Activated CD4-positive, CD25-positive, alpha-beta regulatory T cell treated with anti-CD3 and anti-CD28 coated beads, Interleukin-2, amount 50 U/mL, for 16 hours (primary cell): ENCODE results near the gene MADCAM1.
A peak's percentile ranks its signal among the peaks of the same experiment; 100 is the strongest.

Experiments
- DNase-seq: peaks from one replicate; pipeline ENCODE4 v3.0.0-alpha.2; 2020; ENCODE audit warnings: low read depth, low spot score

Gene MADCAM1

DNA sequence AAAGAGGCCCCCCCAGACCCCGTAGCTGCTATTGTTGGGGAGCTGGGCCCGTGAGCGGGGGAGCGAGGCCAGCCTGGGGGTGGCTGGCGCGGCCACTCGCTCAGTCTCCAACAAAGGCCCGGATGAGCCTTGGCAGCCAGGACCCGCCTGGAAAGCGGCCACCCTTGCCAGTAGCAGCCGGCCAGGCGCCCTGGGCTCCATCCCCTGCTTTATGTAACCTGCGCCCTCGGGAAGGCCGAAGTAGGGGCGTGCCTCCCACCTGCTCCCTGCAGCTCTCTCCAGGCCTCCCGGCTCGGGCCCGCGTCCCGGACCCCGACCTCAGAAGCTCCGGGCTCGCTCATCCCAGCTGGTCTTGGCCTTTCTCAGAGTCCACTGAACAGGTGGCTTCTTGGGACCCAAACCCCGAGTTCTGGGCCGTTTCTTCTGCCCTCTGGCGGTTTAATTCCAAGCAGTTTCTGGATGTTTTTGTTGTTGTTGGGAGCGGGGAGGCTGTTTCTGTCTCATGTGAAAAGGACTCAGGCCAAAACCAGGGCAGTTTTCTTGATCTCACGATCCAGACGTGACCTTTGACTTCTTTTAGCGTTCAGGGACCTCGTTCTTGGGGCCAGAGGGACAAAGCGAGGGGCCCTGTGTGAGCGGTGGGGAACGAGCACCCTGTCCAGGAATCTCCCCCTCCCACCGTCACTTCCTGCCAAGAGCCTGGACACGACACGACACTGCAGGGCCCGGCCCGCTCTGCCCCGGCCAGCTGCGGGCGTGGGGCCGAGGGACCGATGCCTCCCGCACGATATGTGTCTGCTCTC is 36.5 kb downstream of the MADCAM1 start:
- no peak for DNase-seq

DNA sequence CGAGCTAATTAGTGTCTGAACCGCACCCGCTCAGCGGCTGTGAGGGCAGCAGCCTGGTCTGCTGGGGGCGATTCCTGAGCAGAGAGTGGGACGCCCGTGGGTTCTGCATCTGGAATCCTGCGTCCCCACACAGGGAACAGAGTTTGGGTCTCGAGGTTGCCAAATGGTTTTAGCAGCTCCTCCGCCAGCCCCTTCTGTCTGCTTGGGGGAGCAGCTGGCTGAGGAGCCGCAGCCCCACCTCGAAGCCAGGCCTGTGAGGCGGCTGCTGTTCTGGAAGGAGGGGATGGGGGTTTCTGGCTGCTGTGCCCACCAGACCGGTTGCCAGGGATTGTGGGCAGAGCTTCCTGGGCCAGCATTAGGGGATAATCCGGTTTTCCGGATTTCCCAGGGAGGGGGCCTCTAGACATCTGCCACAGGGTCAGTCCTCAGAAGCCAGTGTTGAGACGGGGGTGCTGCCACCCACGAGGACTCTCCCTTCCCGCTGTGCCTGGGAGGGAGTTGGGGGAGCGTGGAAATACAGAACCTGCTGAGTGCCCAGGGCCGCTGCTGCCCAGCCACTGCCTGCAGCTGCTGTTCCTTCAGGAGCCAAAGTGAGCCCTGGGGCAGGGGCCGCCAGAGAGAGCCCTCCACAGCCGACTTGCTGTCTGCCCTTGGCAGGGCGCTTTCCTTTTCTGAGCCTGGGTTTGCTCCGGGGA is 37.2 kb downstream of the MADCAM1 start:
- DNase-seq: no peak

DNA sequence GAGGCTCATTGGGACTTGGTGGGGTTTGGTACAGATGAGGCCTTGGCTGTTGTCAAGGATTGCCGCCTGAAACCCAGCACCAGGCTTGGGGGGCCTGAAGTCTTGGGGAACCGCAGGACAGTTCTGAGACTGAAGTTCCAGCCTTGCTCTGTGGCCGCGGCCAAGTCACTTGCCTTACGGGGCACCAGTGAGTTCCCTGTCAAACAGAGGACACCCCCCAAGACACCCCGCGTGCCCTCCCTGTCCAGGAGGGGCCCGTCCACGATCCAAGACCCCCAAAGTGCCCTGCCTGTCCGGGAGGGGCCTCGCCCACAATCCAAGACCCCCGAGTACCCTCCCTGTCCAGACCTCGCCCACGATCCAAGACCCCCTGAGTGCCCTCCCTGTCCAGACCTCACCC is 37.8 kb downstream of the MADCAM1 start:
- DNase-seq: no peak

DNA sequence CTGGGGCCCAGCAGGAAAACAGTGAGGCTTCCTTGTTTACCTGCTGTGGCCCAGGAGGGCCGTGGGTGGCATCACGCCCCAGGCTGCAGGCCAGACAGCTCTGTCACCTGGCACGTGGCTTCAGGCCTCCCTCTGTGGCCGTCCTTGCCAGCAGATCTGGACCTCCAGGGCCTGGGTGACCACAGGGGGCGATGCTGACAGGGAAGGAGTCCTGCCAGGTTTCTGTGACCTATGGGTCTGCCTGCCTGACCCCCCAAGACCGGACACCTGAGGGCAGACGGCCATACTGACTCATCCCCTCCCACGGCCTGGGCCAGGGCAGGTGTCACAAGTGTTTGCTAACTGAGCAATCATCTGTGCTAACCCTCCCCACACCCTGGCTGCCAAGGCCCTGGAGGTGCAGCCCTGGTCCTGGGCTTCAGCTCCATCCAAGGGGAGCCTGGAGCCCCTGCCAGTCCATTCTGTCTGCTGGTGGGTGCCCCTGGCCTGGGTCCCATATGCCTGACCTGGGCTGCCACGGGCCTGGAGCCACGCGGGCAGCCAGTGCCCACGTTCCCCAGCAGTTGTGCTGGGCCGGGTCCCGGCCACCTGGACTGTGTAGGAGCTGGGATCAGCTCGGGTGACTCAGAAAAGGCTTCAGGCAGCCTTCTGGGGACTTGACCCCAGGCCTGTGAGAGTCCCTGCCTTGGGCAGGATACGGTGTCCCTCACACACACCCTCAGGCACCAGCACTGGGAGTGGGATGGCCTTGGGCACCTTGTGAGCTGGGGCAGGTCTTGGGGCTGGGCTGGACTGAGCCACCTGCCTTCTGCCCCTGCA is 38.9 kb downstream of the MADCAM1 start:
- no peak for DNase-seq

DNA sequence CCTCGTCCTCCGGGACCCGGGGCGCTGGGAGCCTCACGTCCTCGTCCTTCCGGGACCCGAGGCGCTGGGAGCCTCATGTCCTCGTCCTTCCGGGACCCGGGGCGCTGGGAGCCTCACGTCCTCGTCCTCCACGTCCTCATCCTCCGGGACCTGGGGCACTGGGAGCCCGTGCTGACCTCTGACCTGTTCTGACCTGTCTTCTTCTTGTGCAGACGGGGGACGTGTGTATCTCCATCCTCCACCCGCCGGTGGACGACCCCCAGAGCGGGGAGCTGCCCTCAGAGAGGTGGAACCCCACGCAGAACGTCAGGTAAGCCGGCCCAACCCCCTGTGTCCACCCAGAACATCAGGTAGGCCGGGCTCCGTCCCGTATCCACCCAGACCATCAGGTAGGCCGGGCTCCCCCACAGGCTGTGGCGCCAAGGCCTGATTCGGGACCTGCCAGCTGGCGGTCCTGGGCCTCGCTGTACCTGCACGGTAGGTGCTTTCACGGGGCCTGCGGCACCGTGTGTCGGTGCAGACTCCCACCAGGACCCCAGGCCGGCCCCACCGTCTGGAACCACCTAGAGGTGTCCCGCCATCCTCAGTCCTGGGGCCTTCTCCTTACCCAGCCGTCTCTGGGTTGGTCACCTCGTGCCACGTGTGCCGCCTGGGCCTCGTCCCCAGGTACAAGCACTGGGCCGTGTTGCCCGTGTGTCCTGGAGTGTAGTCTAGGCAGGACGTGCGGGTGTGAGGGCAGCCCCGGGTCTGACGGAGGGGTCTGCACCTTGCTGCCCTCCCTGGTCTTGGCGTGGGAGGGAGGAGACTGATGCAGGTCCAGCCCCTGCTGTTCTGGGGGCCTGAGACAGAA is 40.0 kb downstream of the MADCAM1 start:
- DNase-seq: no peak

DNA sequence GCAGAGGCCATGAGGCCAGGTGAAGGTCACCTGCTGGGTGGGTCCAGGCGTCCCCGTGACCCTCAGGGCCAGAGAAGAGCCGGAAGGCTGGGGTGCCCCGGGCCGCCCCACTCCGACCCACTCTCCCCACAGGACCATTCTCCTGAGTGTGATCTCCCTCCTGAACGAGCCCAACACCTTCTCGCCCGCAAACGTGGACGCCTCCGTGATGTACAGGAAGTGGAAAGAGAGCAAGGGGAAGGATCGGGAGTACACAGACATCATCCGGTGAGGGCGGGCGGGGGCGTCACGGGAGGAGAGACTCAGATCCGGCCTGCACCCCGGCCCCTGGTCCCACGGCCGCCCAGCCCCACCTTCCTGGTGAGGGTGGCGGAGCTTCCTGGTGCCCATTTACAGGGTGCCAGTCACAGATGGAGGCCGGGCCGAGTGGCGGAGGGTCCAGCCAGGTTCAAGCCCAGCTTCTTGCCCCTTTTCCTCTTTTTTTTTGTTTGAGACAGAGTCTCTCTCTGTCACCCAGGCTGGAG is 40.7 kb downstream of the MADCAM1 start:
- DNase-seq: no peak

DNA sequence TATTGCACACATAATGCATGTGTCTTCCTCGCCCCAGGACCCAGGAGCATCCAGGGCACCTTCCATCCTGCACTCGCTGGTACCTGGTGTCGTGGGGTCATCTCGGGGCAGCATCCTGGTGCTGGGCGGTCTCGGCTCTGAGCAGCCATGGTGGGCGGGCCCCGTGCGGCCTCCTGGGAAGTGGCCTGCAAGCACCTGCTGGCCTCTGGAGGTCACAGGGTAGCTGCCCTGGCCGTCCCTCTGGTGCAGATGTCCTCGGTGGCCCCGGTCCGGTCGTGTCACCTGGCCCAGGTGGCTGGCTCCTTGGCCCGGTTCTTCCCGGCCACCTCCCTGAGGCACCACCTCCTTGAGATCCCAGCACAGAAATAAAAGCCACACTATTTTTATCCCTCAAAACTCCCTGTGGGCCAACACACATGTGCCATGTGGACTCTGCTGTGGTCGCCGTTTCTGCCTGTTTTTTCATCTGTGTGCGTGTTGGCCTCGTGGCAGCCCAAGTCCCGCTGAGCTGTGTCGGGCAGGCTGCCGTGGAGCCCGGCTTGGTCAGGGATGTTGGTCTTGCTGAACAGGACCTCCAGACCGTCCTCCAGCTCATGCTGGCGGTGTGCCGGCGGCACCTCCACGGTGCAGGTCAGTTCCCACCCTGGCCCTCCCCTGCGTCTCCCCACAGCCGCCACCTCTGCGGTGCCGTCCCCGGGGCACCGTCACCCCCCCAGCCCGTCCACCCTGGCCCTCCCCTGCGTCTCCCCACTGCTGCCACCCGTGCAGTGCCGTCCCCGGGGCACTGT is 42.5 kb downstream of the MADCAM1 start:
- no peak for DNase-seq

DNA sequence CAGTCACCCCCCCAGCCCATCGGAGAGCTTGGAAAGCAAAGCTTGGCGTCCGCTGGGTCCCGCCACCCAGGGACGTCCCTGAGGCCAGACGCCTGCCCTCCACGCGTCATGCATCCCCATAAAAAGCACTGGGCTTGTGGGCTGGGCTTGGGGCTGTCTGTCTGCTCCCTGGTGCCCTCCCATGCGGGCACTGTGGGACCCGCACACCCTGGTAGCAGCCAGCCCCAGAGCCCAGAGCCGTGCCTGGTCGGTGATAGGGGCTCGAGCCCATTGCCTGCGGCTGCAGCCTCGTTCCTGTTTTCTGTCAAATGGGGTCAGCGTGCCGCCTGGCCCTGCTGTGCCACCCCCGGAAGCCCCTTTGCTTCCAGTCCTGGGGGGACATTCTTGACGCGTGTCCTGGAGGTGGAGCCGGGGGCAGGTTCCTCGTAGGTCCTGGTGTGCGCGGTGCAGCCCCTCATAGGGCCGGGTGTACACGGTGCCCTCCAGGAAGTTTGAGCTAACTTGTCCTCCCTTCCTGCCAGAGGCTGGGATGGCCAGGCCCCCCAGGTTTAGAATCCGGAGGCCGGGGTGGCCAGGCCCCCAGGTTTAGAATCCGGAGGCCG is 43.2 kb downstream of the MADCAM1 start:
- no peak for DNase-seq

DNA sequence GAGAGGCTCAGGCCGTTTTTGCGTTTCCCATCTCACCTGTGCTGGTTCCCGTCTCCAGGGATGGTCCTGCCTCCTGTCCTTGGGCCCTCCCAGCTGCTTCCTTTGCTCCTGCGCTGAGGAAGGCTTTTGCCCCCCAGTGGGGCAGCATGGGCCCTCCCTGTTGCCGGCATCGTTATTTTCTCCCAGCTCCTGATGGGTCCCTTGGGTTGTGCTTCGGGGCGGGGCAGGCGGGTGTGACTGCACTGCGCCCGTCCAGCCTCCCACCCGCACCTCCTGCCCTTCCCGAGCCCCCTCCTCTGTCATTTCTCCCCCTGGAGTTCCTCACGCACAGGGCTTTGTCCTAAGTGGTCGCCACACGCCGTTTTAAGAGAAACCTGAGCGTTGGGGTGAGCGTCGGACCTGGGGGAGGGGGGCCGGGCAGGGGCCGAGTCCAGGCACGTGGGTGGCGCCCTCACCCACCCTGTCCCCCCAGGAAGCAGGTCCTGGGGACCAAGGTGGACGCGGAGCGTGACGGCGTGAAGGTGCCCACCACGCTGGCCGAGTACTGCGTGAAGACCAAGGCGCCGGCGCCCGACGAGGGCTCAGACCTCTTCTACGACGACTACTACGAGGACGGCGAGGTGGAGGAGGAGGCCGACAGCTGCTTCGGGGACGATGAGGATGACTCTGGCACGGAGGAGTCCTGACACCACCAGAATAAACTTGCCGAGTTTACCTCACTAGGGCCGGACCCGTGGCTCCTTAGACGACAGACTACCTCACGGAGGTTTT is 44.8 kb downstream of the MADCAM1 start:
- DNase-seq: no peak

DNA sequence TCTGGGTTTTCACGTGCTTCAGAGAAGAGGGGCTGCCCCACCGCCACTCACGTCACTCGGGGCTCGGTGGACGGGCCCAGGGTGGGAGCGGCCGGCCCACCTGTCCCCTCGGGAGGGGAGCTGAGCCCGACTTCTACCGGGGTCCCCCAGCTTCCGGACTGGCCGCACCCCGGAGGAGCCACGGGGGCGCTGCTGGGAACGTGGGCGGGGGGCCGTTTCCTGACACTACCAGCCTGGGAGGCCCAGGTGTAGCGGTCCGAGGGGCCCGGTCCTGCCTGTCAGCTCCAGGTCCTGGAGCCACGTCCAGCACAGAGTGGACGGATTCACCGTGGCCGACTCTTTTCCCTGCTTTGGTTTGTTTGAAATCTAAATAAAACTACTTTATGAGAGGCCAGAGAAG is 45.4 kb downstream of the MADCAM1 start:
- DNase-seq: no peak

DNA sequence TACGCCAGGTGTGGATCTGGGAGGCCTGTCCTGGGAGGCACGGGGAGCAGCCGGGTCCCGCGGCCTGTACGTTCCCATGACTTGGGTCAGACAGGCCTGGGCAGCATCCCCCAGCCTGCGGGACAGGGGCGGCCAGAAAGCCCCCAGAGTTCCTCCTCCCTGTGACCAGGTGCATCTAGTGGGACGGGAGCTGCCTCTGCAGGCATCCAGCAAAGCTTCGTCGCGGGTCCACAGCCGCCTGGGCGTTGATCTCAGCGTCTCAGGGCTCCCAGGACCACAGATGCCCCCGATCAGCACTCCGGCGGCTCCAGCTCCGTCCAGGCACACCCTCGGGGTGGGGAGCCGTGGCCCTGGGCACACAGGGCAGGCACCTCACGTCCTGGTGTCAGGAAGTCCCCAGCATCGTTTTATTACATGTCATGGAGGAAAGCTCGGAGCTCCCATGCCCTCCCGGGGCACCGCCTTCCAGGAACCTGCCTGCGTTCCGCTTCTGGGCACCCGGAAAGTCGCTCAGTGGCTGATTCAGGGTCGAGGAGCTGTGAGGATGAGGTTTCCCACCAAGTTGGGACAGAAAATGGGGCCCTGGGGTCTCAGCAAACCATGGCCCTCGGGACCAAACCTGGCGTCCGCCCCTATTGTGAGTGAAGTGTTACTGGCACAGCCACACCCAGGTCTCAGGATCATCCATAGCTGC is 46.0 kb downstream of the MADCAM1 start:
- no peak for DNase-seq

DNA sequence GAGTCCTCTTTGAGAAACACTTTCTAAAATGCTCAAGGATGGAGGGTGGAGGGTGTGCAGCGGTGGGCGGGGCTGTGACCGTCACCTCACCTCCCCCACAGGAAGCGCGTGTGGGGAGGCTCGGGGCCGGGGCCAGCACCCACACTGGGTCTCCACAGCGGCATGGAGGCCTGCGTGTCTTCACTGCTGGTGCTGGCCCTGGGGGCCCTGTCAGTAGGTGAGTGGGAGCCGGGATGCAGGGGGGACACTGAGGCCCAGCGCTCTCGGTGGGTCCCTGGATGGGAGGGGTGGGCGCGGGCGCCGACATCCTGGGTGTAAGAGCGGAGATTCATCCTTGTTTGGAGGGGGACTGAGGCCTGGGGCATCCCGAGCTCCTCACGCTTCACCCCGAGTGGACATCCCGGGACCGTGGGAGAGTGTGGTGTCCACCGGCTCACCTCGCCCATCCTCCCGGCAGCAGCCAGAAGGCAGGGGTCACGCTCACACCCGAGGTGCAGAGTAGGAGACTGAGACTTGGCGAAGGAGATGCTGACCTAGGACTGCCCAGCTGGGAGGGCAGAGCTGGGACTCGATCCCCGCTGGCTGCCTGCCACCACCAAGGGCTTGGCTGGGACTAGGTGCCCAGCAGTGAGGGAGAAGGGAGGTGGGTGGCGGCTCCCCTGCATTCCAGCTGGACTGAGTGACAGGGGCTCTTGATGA is 47.8 kb downstream of the MADCAM1 start, which contains the start of gene GZMM:
GZMM (plus strand) TSS at position 144 of the 699 bp plus-strand sequence; CDS start at position 163, 19 bp downstream.
- DNase-seq: peak; percentile 31

DNA sequence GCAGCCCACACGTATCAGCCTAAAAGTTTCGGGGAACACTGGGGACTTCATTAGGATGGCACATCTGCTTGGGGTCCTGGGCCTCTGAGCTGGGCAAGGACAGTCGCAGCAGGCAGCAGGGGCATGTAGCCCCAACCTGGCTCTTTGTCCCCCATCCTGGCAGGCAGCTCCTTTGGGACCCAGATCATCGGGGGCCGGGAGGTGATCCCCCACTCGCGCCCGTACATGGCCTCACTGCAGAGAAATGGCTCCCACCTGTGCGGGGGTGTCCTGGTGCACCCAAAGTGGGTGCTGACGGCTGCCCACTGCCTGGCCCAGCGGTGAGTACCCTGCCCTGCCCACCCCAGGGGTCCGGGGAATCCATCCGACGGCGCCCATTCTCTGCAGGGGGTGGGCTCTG is 50.8 kb downstream of the MADCAM1 start:
- DNase-seq: no peak

DNA sequence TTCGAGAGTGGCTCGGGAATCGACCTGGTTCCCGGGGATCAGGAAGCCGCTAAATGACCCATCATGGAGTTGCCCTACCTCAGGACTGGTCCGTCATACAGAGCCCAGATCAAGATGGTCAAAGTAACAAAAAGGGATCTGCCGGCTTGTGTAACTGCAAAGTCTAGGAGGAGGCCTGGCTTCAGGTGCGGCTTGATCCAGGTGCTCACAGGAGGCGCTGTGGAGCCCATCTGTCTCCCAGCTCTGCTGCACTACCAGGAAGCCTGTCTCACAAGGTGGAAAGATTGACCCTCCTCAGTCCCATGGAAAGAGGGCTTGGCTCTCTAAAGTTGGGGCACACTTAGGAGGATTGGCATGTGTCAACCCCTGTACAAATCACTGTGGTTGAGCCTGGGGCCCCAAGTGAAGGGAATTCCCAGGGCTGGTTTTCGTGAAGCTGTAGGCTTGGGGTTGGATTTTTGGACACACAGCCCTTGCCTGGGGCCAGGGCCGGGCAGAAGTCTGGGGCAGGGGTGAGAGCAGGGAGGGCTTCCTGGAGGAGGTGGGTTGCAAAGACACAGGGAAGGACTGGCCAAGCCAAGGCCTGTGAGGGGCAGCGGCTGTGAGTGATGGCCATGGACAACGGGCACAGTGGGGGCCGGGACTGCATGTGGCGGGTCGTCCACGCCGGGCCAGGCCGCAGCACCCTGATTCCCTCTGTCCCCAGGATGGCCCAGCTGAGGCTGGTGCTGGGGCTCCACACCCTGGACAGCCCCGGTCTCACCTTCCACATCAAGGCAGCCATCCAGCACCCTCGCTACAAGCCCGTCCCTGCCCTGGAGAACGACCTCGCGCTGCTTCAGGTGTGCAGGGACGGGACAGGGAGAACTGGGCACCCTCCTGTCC is 51.8 kb downstream of the MADCAM1 start:
- DNase-seq: no peak

DNA sequence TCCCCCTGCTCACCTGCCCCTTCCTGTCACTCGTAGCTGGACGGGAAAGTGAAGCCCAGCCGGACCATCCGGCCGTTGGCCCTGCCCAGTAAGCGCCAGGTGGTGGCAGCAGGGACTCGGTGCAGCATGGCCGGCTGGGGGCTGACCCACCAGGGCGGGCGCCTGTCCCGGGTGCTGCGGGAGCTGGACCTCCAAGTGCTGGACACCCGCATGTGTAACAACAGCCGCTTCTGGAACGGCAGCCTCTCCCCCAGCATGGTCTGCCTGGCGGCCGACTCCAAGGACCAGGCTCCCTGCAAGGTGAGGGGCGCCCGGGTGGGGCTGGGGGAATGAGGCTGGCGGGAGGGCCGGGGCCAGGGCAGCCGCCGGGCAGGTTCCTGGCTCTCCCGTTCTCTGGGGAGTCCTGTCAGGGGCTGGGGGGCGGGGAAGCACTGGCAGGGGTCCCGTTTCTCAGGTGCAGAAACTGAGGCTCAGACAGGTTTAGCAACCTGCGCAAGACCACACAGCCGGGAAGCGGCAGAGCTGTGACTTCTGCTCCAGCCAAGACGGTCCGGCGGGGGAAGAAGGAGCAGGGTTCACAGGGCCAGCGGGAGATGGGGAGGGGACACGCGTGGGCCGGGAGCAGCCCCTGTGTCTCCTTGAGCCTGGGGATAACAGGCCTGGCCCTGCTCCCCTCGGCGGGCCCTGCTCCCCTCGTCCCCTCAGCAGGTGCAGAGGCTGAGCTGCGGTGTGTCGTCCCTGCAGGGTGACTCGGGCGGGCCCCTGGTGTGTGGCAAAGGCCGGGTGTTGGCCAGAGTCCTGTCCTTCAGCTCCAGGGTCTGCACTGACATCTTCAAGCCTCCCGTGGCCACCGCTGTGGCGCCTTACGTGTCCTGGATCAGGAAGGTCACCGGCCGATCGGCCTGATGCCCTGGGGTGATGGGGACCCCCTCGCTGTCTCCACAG is 52.9 kb downstream of the MADCAM1 start:
- DNase-seq: no peak

DNA sequence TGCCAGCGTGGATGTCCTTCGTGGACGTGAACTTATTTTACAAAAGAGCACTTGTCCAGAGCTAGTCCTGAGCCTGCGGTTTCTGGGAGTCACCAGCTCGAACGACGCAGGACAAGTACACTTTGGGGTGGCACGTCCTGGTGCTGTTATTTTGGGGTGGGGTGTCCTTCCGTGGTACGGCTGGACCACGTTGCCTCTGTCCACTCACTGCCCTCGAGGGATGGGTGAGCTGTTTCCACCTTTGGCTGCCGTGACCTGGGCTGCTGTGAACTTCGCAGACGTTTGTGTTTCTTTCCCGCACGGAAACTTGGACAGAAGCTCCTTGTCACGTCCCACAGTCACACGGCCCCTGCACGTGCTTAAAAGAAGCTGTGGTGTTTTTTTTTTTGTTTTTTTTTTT is 58.5 kb downstream of the MADCAM1 start:
- DNase-seq: no peak
